ENCODE data around the gene TEX51. TPM values are rescaled to one million over a fixed set of nuclear protein-coding genes. Genes with fewer than 3 reads are reported as not detected.

Gene TEX51
- total RNA-seq, 1 donor from 2014 or later, result not detected

GRCh38 chr2:126906781-126907180 is 8.1 kb downstream of the TEX51 start:
- no peak for DNase-seq (ENCODE audit: low read depth)
- Histone ChIP-seq H3K36me3 (ENCODE audit: control insufficient read depth, insufficient read depth, low read length) (no peaks in the 10 kb centered on the region), H3K27me3 (ENCODE audit: control insufficient read depth, insufficient read depth, low read length) (no peaks in the 10 kb centered on the region), H3K4me3 (ENCODE audit: low read depth, low read length) (no peak overlapping the region)
- no peak for TF ChIP-seq CTCF (IDR thresholded peaks at IDR 0.05; ENCODE audit: insufficient read depth, low read length, severe bottlenecking)
- no peak for FAIRE-seq

GRCh38 chr2:126907671-126908070 is 9.0 kb downstream of the TEX51 start:
- H3K4me3 ChIP-seq (ENCODE audit: low read depth, low read length), result no peak overlapping the region
- DNase-seq (ENCODE audit: low read depth) (no peak), FAIRE-seq (peak; percentile 86)
- no peaks in the 10 kb centered on the region for H3K36me3 ChIP-seq (ENCODE audit: control insufficient read depth, insufficient read depth, low read length)
- TF ChIP-seq CTCF (IDR thresholded peaks at IDR 0.05; ENCODE audit: insufficient read depth, low read length, severe bottlenecking), result no peak
- no peaks in the 10 kb centered on the region for H3K27me3 ChIP-seq (ENCODE audit: control insufficient read depth, insufficient read depth, low read length)

GRCh38 chr2:126908721-126909177 is 10.1 kb downstream of the TEX51 start:
- no peak overlapping the region for H3K4me3 ChIP-seq (ENCODE audit: low read depth, low read length)
- TF ChIP-seq CTCF (IDR thresholded peaks at IDR 0.05; ENCODE audit: insufficient read depth, low read length, severe bottlenecking), result no peak
- DNase-seq (ENCODE audit: low read depth) (no peak), FAIRE-seq (no peak)
- H3K36me3 ChIP-seq (ENCODE audit: control insufficient read depth, insufficient read depth, low read length), result no peaks in the 10 kb centered on the region
- no peaks in the 10 kb centered on the region for H3K27me3 ChIP-seq (ENCODE audit: control insufficient read depth, insufficient read depth, low read length)

GRCh38 chr2:126909366-126909765 is 10.7 kb downstream of the TEX51 start:
- TF ChIP-seq CTCF (IDR thresholded peaks at IDR 0.05; ENCODE audit: insufficient read depth, low read length, severe bottlenecking), result no peak
- DNase-seq (ENCODE audit: low read depth) (no peak), FAIRE-seq (no peak)
- Histone ChIP-seq H3K36me3 (ENCODE audit: control insufficient read depth, insufficient read depth, low read length) (no peaks in the 10 kb centered on the region), H3K27me3 (ENCODE audit: control insufficient read depth, insufficient read depth, low read length) (no peaks in the 10 kb centered on the region), H3K4me3 (ENCODE audit: low read depth, low read length) (no peak overlapping the region)

- TF ChIP-seq CTCF (IDR thresholded peaks at IDR 0.05; ENCODE audit: insufficient read depth, low read length, severe bottlenecking), result no peak
- Histone ChIP-seq H3K36me3 (ENCODE audit: control insufficient read depth, insufficient read depth, low read length) (no peaks in the 10 kb centered on the region), H3K27me3 (ENCODE audit: control insufficient read depth, insufficient read depth, low read length) (no peaks in the 10 kb centered on the region), H3K4me3 (ENCODE audit: low read depth, low read length) (no peak overlapping the region)
- FAIRE-seq, result peak; percentile 90
- no peak for DNase-seq (ENCODE audit: low read depth)
Observed at GRCh38 chr2:126909781-126910180, 11.1 kb downstream of the TEX51 start.

- no peak overlapping the region for H3K4me3 ChIP-seq (ENCODE audit: low read depth, low read length)
- no peaks in the 10 kb centered on the region for H3K36me3 ChIP-seq (ENCODE audit: control insufficient read depth, insufficient read depth, low read length)
- no peak for DNase-seq (ENCODE audit: low read depth)
- TF ChIP-seq CTCF (IDR thresholded peaks at IDR 0.05; ENCODE audit: insufficient read depth, low read length, severe bottlenecking), result no peak
- H3K27me3 ChIP-seq (ENCODE audit: control insufficient read depth, insufficient read depth, low read length), result no peaks in the 10 kb centered on the region
- FAIRE-seq, result no peak
Observed at GRCh38 chr2:126910637-126911036, 11.9 kb downstream of the TEX51 start.
